CD4-positive, alpha-beta T cell treated with Interleukin-1 beta for 1 hour (primary cell): ENCODE results near the gene FLYWCH1.
A peak's percentile ranks its signal among the peaks of the same experiment; 100 is the strongest.
"Not testable (repeated sequence)": the region's sequence is repeated elsewhere in the genome, so short reads cannot be mapped to it uniquely, and the experiment has no call there.

ENCODE experiments used
- DNase-seq, 2 donors: peaks; one replicate each; pipeline ENCODE4 v3.0.0-alpha.2; 2020 to 2022

FLYWCH1 gene

GRCh38 chr16:2927010-2927646, 15.4 kb downstream of the FLYWCH1 start:
- DNase-seq, result peak; percentile 87 to 91

- DNase-seq, result not testable (repeated sequence)
Observed at GRCh38 chr16:2928151-2928550, 16.4 kb downstream of the FLYWCH1 start.

GRCh38 chr16:2928796-2929195, 17.1 kb downstream of the FLYWCH1 start:
- DNase-seq, result no peak

GRCh38 chr16:2929693-2930092, 18.0 kb downstream of the FLYWCH1 start:
- no peak for DNase-seq

- DNase-seq, result no peak
Observed at GRCh38 chr16:2930236-2930635, 18.5 kb downstream of the FLYWCH1 start.

- not testable (repeated sequence) for DNase-seq
Observed at GRCh38 chr16:2931231-2931914, 19.6 kb downstream of the FLYWCH1 start.

- no peak for DNase-seq
Observed at GRCh38 chr16:2933136-2933535, 21.4 kb downstream of the FLYWCH1 start.

GRCh38 chr16:2933701-2934100, 22.0 kb downstream of the FLYWCH1 start:
- no peak for DNase-seq

- DNase-seq, result no peak
Observed at GRCh38 chr16:2934450-2934849, 22.7 kb downstream of the FLYWCH1 start.

GRCh38 chr16:2936436-2937011, 24.8 kb downstream of the FLYWCH1 start:
- DNase-seq, result no peak

GRCh38 chr16:2937170-2937569, 25.4 kb downstream of the FLYWCH1 start:
- DNase-seq, result no peak

- no peak for DNase-seq
Observed at GRCh38 chr16:2938206-2938605, 26.5 kb downstream of the FLYWCH1 start.

GRCh38 chr16:2939968-2940367, 28.2 kb downstream of the FLYWCH1 start:
- no peak for DNase-seq

- no peak for DNase-seq
Observed at GRCh38 chr16:2942045-2942444, 30.3 kb downstream of the FLYWCH1 start.

- DNase-seq, result not testable (repeated sequence)
Observed at GRCh38 chr16:2943716-2944115, 32.0 kb downstream of the FLYWCH1 start.

GRCh38 chr16:2946649-2947048, 34.9 kb downstream of the FLYWCH1 start:
- no peak for DNase-seq

- DNase-seq, result no peak
Observed at GRCh38 chr16:2948807-2949704, 37.3 kb downstream of the FLYWCH1 start.

- no peak for DNase-seq
Observed at GRCh38 chr16:2949705-2950352, 38.1 kb downstream of the FLYWCH1 start.

GRCh38 chr16:2950353-2950724, 38.6 kb downstream of the FLYWCH1 start:
- no peak for DNase-seq

- no peak for DNase-seq
Observed at GRCh38 chr16:2950773-2951172, 39.0 kb downstream of the FLYWCH1 start.

- DNase-seq, result no peak
Observed at GRCh38 chr16:2952679-2953078, 40.9 kb downstream of the FLYWCH1 start.

- no peak for DNase-seq
Observed at GRCh38 chr16:2953706-2954627, 42.2 kb downstream of the FLYWCH1 start.
